HG03378 (cell line): ENCODE measurements around the gene SLC30A4.

Experiments used
- ATAC-seq: cut with Tn5 transposase; IDR thresholded peaks from one replicate; pipeline ENCODE4 v1.9.1; 2021; ENCODE audit warnings: mild to moderate bottlenecking, moderate library complexity; ENCODE audit not compliant: unreplicated experiment

The SLC30A4 gene

GRCh38 chr15:45454814-45455213 is 67.7 kb downstream of the SLC30A4 start:
- ATAC-seq = peak; percentile 63

GRCh38 chr15:45451265-45451664 is 71.3 kb downstream of the SLC30A4 start:
- ATAC-seq = no peak

GRCh38 chr15:45449916-45450867 is 72.4 kb downstream of the SLC30A4 start:
- no peak for ATAC-seq

GRCh38 chr15:45449395-45449794 is 73.2 kb downstream of the SLC30A4 start:
- ATAC-seq = no peak

- no peak for ATAC-seq
These were observed 74.3 kb downstream of the SLC30A4 start for GRCh38 chr15:45448066-45448915.

- no peak for ATAC-seq
These were observed 78.9 kb downstream of the SLC30A4 start for GRCh38 chr15:45443645-45444044.

GRCh38 chr15:45442507-45443135 is 79.9 kb downstream of the SLC30A4 start:
- no peak for ATAC-seq

GRCh38 chr15:45441686-45442085 is 80.9 kb downstream of the SLC30A4 start:
- ATAC-seq = no peak

GRCh38 chr15:45441036-45441435 is 81.5 kb downstream of the SLC30A4 start:
- no peak for ATAC-seq

- ATAC-seq = no peak
These were observed 82.9 kb downstream of the SLC30A4 start for GRCh38 chr15:45439521-45440260.

GRCh38 chr15:45435124-45435903 is 87.2 kb downstream of the SLC30A4 start:
- ATAC-seq = no peak

GRCh38 chr15:45434078-45434567 is 88.4 kb downstream of the SLC30A4 start:
- ATAC-seq = no peak

- ATAC-seq = no peak
These were observed 91.0 kb downstream of the SLC30A4 start for GRCh38 chr15:45431511-45431910.

GRCh38 chr15:45429941-45430792 is 92.4 kb downstream of the SLC30A4 start:
- no peak for ATAC-seq
